IPS DF 6.9 (cell line): Measurements from ENCODE around the gene INTS15.

Source experiments
- DNase-seq: peaks from one replicate; pipeline ENCODE4 v3.0.0-alpha.2; 2013; ENCODE audit warnings: low read depth, low spot score
- H3K27ac ChIP-seq: one replicate; pipeline ENCODE4 v1.5.1; 2013; ENCODE audit warnings: low read length, control low read depth
- H3K27me3 ChIP-seq: 2 replicates; pipeline ENCODE4 v1.6.1; 2013; ENCODE audit warnings: mild to moderate bottlenecking, low read length; ENCODE audit not compliant: control insufficient read depth, insufficient read depth
- H3K36me3 ChIP-seq: 2 replicates; pipeline ENCODE4 v1.6.1; 2013; ENCODE audit warnings: low read length; ENCODE audit not compliant: control insufficient read depth, insufficient read depth
- H3K4me1 ChIP-seq: 2 replicates; pipeline ENCODE4 v1.6.1; 2013; ENCODE audit warnings: low read length; ENCODE audit not compliant: control insufficient read depth, insufficient read depth
- H3K4me3 ChIP-seq: 2 replicates; pipeline ENCODE4 v1.5.1; 2013; ENCODE audit warnings: mild to moderate bottlenecking, low read length
- H3K9me3 ChIP-seq: 2 replicates; pipeline ENCODE4 v1.6.1; 2013; ENCODE audit warnings: low read length, inconsistent platforms; ENCODE audit not compliant: control insufficient read depth, insufficient read depth
- WGBS: extraction: QIAGEN DNeasy Blood & Tissue Kit; methylation state at CpG from one replicate; pipeline ENCODE4 v1.1.7; 2013; ENCODE audit warnings: mixed read lengths, missing lambda C conversion rate; ENCODE audit not compliant: insufficient read length, insufficient coverage; 5-methylcytosine and 5-hydroxymethylcytosine counted together

INTS15 gene

GRCh38 chr7:6649241-6649961 is 59.6 kb downstream of the INTS15 start:
- WGBS, result no CpG with 5 or more reads among the region's 13 CpGs
- Histone ChIP-seq H3K27ac (no peak overlapping the region), H3K9me3 (peaks cover 2% of the 10 kb centered on the region; the same call in 1 of the 2 replicates), H3K4me1 (no peaks in the 10 kb centered on the region; the same call in 1 of the 2 replicates), H3K36me3 (peaks cover 20% of the 10 kb centered on the region), H3K27me3 (no peaks in the 10 kb centered on the region), H3K4me3 (no peak overlapping the region)
- no peak for DNase-seq

DNA sequence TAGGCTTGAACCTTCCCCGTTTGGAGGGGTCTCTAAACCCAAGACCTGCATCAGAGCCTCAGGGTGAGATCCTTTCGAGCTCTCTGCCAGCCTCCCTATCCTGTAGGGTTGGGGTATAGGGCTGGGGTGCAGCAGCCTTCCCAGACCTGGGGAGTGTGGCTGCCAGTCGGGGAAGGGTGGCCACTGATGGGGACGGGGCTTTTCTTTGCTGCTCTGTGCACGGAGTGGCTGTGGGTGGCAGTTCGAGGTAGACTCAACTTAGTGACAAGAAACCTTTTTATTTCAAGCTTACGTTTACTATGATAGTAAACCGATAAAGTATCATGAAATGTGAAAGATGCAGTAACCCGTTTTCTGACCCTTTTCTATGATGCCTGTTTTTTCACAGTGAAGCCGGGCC is 60.3 kb downstream of the INTS15 start:
- no peak for DNase-seq
- Histone ChIP-seq H3K36me3 (peaks cover 20% of the 10 kb centered on the region), H3K4me3 (no peak overlapping the region), H3K27ac (no peak overlapping the region), H3K4me1 (no peaks in the 10 kb centered on the region; the same call in 1 of the 2 replicates), H3K9me3 (peaks cover 2% of the 10 kb centered on the region; the same call in 1 of the 2 replicates), H3K27me3 (no peaks in the 10 kb centered on the region)
- WGBS, result no CpG with 5 or more reads among the region's 10 CpGs

GRCh38 chr7:6650521-6651011 is 60.7 kb downstream of the INTS15 start:
- Histone ChIP-seq H3K4me3 (no peak overlapping the region), H3K27me3 (no peaks in the 10 kb centered on the region), H3K4me1 (no peaks in the 10 kb centered on the region; the same call in 1 of the 2 replicates), H3K27ac (no peak overlapping the region), H3K9me3 (peaks cover 2% of the 10 kb centered on the region; the same call in 1 of the 2 replicates), H3K36me3 (peaks cover 20% of the 10 kb centered on the region)
- no peak for DNase-seq
- no CpG with 5 or more reads among the region's 12 CpGs for WGBS

- no peak overlapping the region for H3K4me3 ChIP-seq
- H3K9me3 ChIP-seq, result peaks cover 2% of the 10 kb centered on the region; the same call in 1 of the 2 replicates
- no peak overlapping the region for H3K27ac ChIP-seq
- no peak for DNase-seq
- peaks cover 20% of the 10 kb centered on the region for H3K36me3 ChIP-seq
- H3K27me3 ChIP-seq, result no peaks in the 10 kb centered on the region
- H3K4me1 ChIP-seq, result no peaks in the 10 kb centered on the region; the same call in 1 of the 2 replicates
- WGBS, result no CpG with 5 or more reads among the region's 32 CpGs
Measured at GRCh38 chr7:6651851-6652445, 62.1 kb downstream of the INTS15 start.

DNA sequence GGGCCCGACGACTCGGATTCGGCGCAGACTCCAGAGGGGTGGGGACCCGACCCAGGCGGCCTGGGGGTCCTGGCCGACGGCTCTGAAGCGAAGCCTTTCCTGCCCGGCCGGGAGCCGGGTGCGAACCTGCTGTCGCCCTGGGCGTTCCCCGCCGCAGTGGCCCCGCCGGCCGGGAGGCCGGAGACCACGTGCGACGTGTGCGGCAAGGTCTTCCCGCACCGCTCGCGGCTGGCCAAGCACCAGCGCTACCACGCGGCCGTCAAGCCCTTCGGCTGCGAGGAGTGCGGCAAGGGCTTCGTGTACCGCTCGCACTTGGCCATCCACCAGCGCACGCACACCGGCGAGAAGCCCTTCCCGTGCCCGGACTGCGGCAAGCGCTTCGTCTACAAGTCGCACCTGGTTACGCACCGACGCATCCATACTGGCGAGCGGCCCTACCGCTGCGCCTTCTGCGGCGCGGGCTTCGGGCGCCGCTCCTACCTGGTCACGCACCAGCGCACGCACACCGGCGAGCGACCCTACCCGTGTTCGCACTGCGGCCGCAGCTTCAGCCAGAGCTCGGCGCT is 62.7 kb downstream of the INTS15 start:
- WGBS, result no CpG with 5 or more reads among the region's 75 CpGs
- Histone ChIP-seq H3K4me3 (no peak overlapping the region; the same call in 1 of the 2 replicates), H3K27me3 (no peaks in the 10 kb centered on the region), H3K4me1 (no peaks in the 10 kb centered on the region; the same call in 1 of the 2 replicates), H3K36me3 (peaks cover 20% of the 10 kb centered on the region), H3K27ac (no peak overlapping the region), H3K9me3 (peaks cover 2% of the 10 kb centered on the region; the same call in 1 of the 2 replicates)
- no peak for DNase-seq

DNA sequence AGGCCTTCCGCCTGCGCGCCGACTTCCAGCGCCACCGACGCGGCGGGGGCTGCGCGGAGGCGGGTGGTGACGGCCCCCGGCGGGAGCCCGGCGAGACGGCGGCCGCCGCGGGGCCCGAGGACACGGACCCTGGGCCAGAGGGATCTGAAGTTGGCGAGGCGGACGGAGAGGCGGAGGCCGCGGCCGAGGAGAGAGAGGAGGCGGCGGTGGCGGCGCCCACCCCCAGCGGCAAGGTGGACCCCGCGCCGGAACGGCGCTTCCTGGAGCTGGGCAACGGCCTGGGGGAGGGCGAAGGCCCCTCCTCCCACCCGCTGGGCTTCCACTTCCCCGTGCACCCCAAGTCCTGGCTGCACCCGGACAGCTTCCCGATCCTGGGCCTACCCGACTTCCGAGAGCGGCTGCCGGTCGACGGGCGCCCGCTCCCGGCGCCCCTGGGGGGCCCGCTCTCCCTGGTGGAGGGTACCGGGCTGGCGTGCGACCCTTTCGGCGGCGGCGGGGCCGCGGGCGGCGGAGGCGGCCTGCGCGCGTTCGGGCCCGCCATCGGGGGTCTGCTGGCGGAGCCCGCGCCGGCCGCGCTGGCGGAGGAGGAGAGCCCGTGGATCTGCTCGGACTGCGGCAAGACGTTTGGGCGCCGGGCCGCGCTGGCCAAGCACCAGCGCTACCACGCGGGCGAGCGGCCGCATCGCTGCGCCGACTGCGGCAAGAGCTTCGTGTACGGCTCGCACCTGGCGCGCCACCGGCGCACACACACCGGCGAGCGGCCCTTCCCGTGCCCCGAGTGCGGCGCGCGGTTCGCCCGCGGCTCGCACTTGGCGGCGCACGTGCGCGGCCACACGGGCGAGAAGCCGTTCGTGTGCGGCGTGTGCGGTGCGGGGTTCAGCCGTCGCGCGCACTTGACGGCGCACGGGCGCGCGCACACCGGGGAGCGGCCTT is 63.5 kb downstream of the INTS15 start:
- no peak for DNase-seq
- no peaks in the 10 kb centered on the region; the same call in 1 of the 2 replicates for H3K4me1 ChIP-seq
- peaks cover 20% of the 10 kb centered on the region for H3K36me3 ChIP-seq
- no peak overlapping the region for H3K4me3 ChIP-seq
- WGBS, result no CpG with 5 or more reads among the region's 146 CpGs
- H3K9me3 ChIP-seq, result peaks cover 2% of the 10 kb centered on the region; the same call in 1 of the 2 replicates
- no peaks in the 10 kb centered on the region for H3K27me3 ChIP-seq
- no peak overlapping the region for H3K27ac ChIP-seq

- Histone ChIP-seq H3K36me3 (peaks cover 20% of the 10 kb centered on the region), H3K4me3 (no peak overlapping the region), H3K27ac (no peak overlapping the region), H3K4me1 (peaks cover 1% of the 10 kb centered on the region; the same call in 1 of the 2 replicates), H3K9me3 (peaks cover 2% of the 10 kb centered on the region; the same call in 1 of the 2 replicates), H3K27me3 (no peaks in the 10 kb centered on the region)
- WGBS, result no CpG with 5 or more reads among the region's 94 CpGs
- no peak for DNase-seq
Measured at GRCh38 chr7:6654113-6654841, 64.5 kb downstream of the INTS15 start.

- Histone ChIP-seq H3K9me3 (peaks cover 2% of the 10 kb centered on the region; the same call in 1 of the 2 replicates), H3K27ac (no peak overlapping the region), H3K4me3 (no peak overlapping the region), H3K36me3 (peaks cover 20% of the 10 kb centered on the region), H3K27me3 (no peaks in the 10 kb centered on the region), H3K4me1 (peaks cover 4% of the 10 kb centered on the region; the same call in 1 of the 2 replicates)
- no peak for DNase-seq
- no CpG with 5 or more reads among the region's 48 CpGs for WGBS
Measured at GRCh38 chr7:6654842-6655610, 65.2 kb downstream of the INTS15 start.
